SK-N-SH (cell line): ENCODE results near the gene INS. TPM values are rescaled to one million over a fixed set of nuclear protein-coding genes. Genes with fewer than 3 reads are reported as not detected.

Experiments used
- CTCF ChIA-PET: fragments of 300-600, 350-600 bp; formaldehyde crosslinking; extraction: SDS; loops from one replicate; lab custom pipeline; 2021; lab: Yijun Ruan, JAX
- POLR2A ChIA-PET: fragments of 350-600 bp; sonication (Branson Sonifier 250); formaldehyde crosslinking; extraction: SDS; loops from one replicate; lab custom pipeline; 2020; ENCODE audit warnings: antibody characterized with exemption, inconsistent platforms; lab: Yijun Ruan, JAX
- DNase-seq: peaks from one replicate; pipeline ENCODE4 v3.0.0; 2012
- H2AFZ ChIP-seq: fragments of 200-600 bp; sonication (generic); 2 replicates; pipeline ENCODE4 v1.8.1; 2016; ENCODE audit warnings: antibody characterized with exemption, mild to moderate bottlenecking, low read depth
- H3F3A ChIP-seq: fragments of 200-600 bp; sonication (generic); replicated peaks from 2 replicates; pipeline ENCODE3; 2016; ENCODE audit warnings: antibody characterized with exemption, mild to moderate bottlenecking; ENCODE audit not compliant: insufficient read depth
- H3K27ac ChIP-seq, 2 experiments: fragments of 200-500 bp in 1 of 2; fragments of 200-600 bp in 1 of 2; sonication (Bioruptor generic) in 1 of 2; sonication (generic), shearing (Covaris generic) in 1 of 2; 2 replicates each; pipeline versions ENCODE4 v1.5.1 to v1.6.1; 2014 to 2016; ENCODE audit warnings: low read depth in 2 of 2, inconsistent platforms in 1 of 2, low read length in 1 of 2, mild to moderate bottlenecking in 1 of 2, mixed read lengths in 1 of 2
- H3K27me3 ChIP-seq: fragments of 200-600 bp; sonication (generic), shearing (Covaris generic); 2 replicates; pipeline ENCODE4 v1.6.1; 2016; ENCODE audit warnings: mixed run types; ENCODE audit not compliant: insufficient read depth
- H3K36me3 ChIP-seq, 2 experiments: fragments of 200-500 bp in 1 of 2; fragments of 200-600 bp in 1 of 2; sonication (Bioruptor generic) in 1 of 2; sonication (generic) in 1 of 2; replicated peaks in 1 of 2; 2 replicates each; pipeline versions ENCODE3 to v1.5.1; 2014 to 2016; ENCODE audit warnings: low read length in 1 of 2, mild to moderate bottlenecking in 1 of 2; ENCODE audit not compliant: insufficient read depth in 2 of 2, control insufficient read depth in 1 of 2
- H3K4me1 ChIP-seq, 2 experiments: fragments of 200-500 bp in 1 of 2; fragments of 200-600 bp in 1 of 2; sonication (Bioruptor generic) in 1 of 2; sonication (generic), shearing (Covaris generic) in 1 of 2; 2 replicates each; pipeline versions ENCODE4 v1.5.1 to v1.6.1; 2014 to 2016; ENCODE audit warnings: low read depth in 1 of 2, low read length in 1 of 2, mixed run types in 1 of 2; ENCODE audit not compliant: insufficient read depth in 2 of 2, control insufficient read depth in 1 of 2
- H3K4me2 ChIP-seq: fragments of 200-600 bp; sonication (generic), shearing (Covaris generic); 2 replicates; pipeline ENCODE4 v1.6.1; 2017; ENCODE audit warnings: mixed run types
- H3K4me3 ChIP-seq, 2 experiments: fragments of 200-500 bp in 1 of 2; fragments of 200-600 bp in 1 of 2; sonication (Bioruptor generic) in 1 of 2; sonication (generic), shearing (Covaris generic) in 1 of 2; 2 replicates each; pipeline versions ENCODE4 v1.5.1 to v1.8.1; 2014 to 2016; ENCODE audit warnings: low read depth in 2 of 2, inconsistent platforms in 1 of 2, low read length in 1 of 2, mild to moderate bottlenecking in 1 of 2, mixed read lengths in 1 of 2, moderate library complexity in 1 of 2
- H3K79me2 ChIP-seq: fragments of 200-600 bp; sonication (generic); 2 replicates; pipeline ENCODE4 v1.8.1; 2017; ENCODE audit warnings: mild to moderate bottlenecking; ENCODE audit not compliant: insufficient read depth
- H3K9ac ChIP-seq: fragments of 200-600 bp; sonication (generic); 2 replicates; pipeline ENCODE4 v1.6.1; 2017; ENCODE audit warnings: mixed run types
- H3K9me2 ChIP-seq: fragments of 200-600 bp; sonication (generic); 2 replicates; pipeline ENCODE4 v1.6.1; 2017; ENCODE audit warnings: mixed run types
- H3K9me3 ChIP-seq: fragments of 200-600 bp; sonication (generic); 2 replicates; pipeline ENCODE4 v1.6.1; 2017; ENCODE audit warnings: mixed run types, mild to moderate bottlenecking, moderate library complexity
- H4K20me1 ChIP-seq: fragments of 200-600 bp; sonication (generic); 2 replicates; pipeline ENCODE4 v1.6.1; 2017; ENCODE audit warnings: mild to moderate bottlenecking, mixed run types; ENCODE audit not compliant: insufficient read depth
- CHD2 ChIP-seq: fragments of 150-350 bp; IDR thresholded peaks from 2 replicates; pipeline ENCODE4 v1.6.1; 2018; ENCODE audit warnings: low read length; ENCODE audit not compliant: partially characterized antibody
- ELF1 ChIP-seq: IDR thresholded peaks from 2 replicates; pipeline ENCODE4 v1.4.0; 2012
- EZH2phosphoT487 ChIP-seq: fragments of 200-600 bp; sonication (generic); IDR thresholded peaks from 2 replicates; pipeline ENCODE4 v1.6.1; 2017; ENCODE audit warnings: low read depth, mixed run types, mild to moderate bottlenecking, antibody characterized with exemption, moderate library complexity, borderline replicate concordance
- GABPA ChIP-seq: IDR thresholded peaks from 2 replicates; pipeline ENCODE4 v1.4.0; 2012; ENCODE audit warnings: low read depth, mild to moderate bottlenecking
- MEF2A ChIP-seq: IDR thresholded peaks from 2 replicates; pipeline ENCODE4 v1.4.0; 2012; ENCODE audit warnings: low read depth, borderline replicate concordance
- NFIC ChIP-seq: IDR thresholded peaks from 2 replicates; pipeline ENCODE4 v1.4.0; 2012; ENCODE audit warnings: borderline replicate concordance
- NRF1 ChIP-seq: IDR thresholded peaks from 2 replicates; pipeline ENCODE4 v1.6.1; 2012; ENCODE audit warnings: low read depth, mild to moderate bottlenecking, low read length
- REST ChIP-seq: IDR thresholded peaks from 2 replicates; pipeline ENCODE4 v1.6.1; 2012; ENCODE audit warnings: mild to moderate bottlenecking, low read depth, low read length, moderate library complexity
- RFX5 ChIP-seq: IDR thresholded peaks from 2 replicates; pipeline ENCODE4 v1.6.1; 2012; ENCODE audit warnings: mild to moderate bottlenecking, improper control_type of control experiment, low read length
- RXRA ChIP-seq: IDR thresholded peaks from 2 replicates; pipeline ENCODE4 v1.4.0; 2012; ENCODE audit warnings: low read depth, mild to moderate bottlenecking, borderline replicate concordance
- SIN3A ChIP-seq: IDR thresholded peaks from 2 replicates; pipeline ENCODE4 v1.6.1; 2012; ENCODE audit warnings: low read depth, mild to moderate bottlenecking, low read length, moderate library complexity, borderline replicate concordance
- SMC3 ChIP-seq: IDR thresholded peaks from 2 replicates; pipeline ENCODE4 v1.6.1; 2012; ENCODE audit warnings: low read depth, low read length, improper control_type of control experiment
- TAF1 ChIP-seq: IDR thresholded peaks from 2 replicates; pipeline ENCODE4 v1.6.1; 2012; ENCODE audit warnings: low read depth, mild to moderate bottlenecking, low read length, moderate library complexity, borderline replicate concordance
- TEAD4 ChIP-seq: IDR thresholded peaks from 2 replicates; pipeline ENCODE4 v1.4.0; 2012; ENCODE audit warnings: mild to moderate bottlenecking, borderline replicate concordance; ENCODE audit not compliant: insufficient read depth
- USF2 ChIP-seq: fragments of 150-350 bp; IDR thresholded peaks from 2 replicates; pipeline ENCODE4 v1.6.1; 2017; ENCODE audit warnings: antibody characterized with exemption, low read length, low read depth, borderline replicate concordance
- WGBS: methylation state at CpG from one replicate; pipeline ENCODE4 v1.1.6; 2017; ENCODE audit warnings: low lambda C conversion rate; 5-methylcytosine and 5-hydroxymethylcytosine counted together
- polyA plus RNA-seq, 3 experiments: library from polyadenylated mRNA; depleted of rRNA; stranded (reverse); fragments of >200 nt; gene quantifications; 2 replicates each; pipeline ENCODE4 v1.2.3, GENCODE V29; 2012
- TF ChIP-seq, protein P1 (sequence below): IDR thresholded peaks from 2 replicates; pipeline ENCODE4; 2012
- TF ChIP-seq, protein P2 (sequence below): fragments of 150-350 bp; IDR thresholded peaks from 2 replicates; pipeline ENCODE4 v1.6.1; 2016; ENCODE audit warnings: mild to moderate bottlenecking, low read depth, low read length

The INS gene
- polyA plus RNA-seq, 1 of the 3 experiments (the other 2 are of a cell fraction), result not detected

DNA sequence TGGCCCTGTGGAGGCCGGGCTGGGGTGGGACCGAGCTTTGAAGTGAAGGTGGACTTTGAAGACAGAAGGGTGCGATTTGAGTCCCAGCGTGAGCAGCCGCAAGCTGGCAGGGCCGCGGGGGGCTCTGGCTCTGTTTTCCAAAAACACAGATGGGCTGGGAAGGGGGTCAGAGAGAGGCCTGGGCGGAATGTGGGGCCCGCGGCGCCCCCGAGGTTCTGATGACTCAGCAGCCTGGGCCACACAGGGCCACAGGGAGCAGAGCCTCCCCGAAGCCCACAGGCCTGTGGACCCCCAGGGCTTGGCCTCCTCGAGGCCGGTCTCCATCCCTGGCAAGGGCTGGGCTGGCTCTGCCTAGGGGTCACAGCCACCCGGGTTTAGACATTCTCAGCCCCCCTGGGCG is 6.1 kb downstream of the INS start:
- H4K20me1 ChIP-seq, result 0 out of 2 replicates have a peak, but pooled peaks cover 3% of the 10 kb centered on the region
- CTCF ChIA-PET, result interaction anchor here (1.8 to 25.3 kb wide), 10 partner anchors 14 to 503 kb away, joined by 5 to 1098 read pairs (median 204); partner anchors contain the start of genes SYT8, TH and TNNI2
- H3K27me3 ChIP-seq, result no peaks in the 10 kb centered on the region
- no peak overlapping the region for H3K9ac ChIP-seq
- H3F3A ChIP-seq, result no peaks in the 10 kb centered on the region
- no peak overlapping the region for H3K4me3 ChIP-seq
- WGBS, result 75% methylated on average over 15 of the region's 17 CpGs
- H3K9me2 ChIP-seq, result no peaks in the 10 kb centered on the region
- H3K27ac ChIP-seq, result no peak overlapping the region
- H3K9me3 ChIP-seq, result no peaks in the 10 kb centered on the region
- no peaks in the 10 kb centered on the region for H3K79me2 ChIP-seq
- H3K36me3 ChIP-seq, result no peaks in the 10 kb centered on the region
- POLR2A ChIA-PET, result no interaction called here
- no peak overlapping the region for H3K4me2 ChIP-seq
- no peak overlapping the region for H2AFZ ChIP-seq
- H3K4me1 ChIP-seq, result peaks cover 0 to 23% of the 10 kb centered on the region in 2 experiments; a peak in 1 of 4 replicates
- TF ChIP-seq ELF1 (no peak), REST (no peak), CHD2 (no peak), NFIC (no peak), TAF1 (no peak), NRF1 (no peak), SMC3 (no peak), MEF2A (no peak), EZH2phosphoT487 (no peak), SIN3A (no peak), RXRA (no peak), GABPA (no peak), RFX5 (no peak), USF2 (no peak), TEAD4 (no peak)
- TF ChIP-seq, protein P1, sequence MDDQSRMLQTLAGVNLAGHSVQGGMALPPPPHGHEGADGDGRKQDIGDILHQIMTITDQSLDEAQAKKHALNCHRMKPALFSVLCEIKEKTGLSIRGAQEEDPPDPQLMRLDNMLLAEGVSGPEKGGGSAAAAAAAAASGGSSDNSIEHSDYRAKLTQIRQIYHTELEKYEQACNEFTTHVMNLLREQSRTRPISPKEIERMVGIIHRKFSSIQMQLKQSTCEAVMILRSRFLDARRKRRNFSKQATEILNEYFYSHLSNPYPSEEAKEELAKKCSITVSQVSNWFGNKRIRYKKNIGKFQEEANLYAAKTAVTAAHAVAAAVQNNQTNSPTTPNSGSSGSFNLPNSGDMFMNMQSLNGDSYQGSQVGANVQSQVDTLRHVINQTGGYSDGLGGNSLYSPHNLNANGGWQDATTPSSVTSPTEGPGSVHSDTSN, result no peak
- TF ChIP-seq, protein P2, sequence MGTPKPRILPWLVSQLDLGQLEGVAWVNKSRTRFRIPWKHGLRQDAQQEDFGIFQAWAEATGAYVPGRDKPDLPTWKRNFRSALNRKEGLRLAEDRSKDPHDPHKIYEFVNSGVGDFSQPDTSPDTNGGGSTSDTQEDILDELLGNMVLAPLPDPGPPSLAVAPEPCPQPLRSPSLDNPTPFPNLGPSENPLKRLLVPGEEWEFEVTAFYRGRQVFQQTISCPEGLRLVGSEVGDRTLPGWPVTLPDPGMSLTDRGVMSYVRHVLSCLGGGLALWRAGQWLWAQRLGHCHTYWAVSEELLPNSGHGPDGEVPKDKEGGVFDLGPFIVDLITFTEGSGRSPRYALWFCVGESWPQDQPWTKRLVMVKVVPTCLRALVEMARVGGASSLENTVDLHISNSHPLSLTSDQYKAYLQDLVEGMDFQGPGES, result no peak
- TF ChIP-seq, all 33 proteins: peak for 0
- DNase-seq, result no peak
